Measurements from ENCODE around the gene IVNS1ABP.

DNA sequence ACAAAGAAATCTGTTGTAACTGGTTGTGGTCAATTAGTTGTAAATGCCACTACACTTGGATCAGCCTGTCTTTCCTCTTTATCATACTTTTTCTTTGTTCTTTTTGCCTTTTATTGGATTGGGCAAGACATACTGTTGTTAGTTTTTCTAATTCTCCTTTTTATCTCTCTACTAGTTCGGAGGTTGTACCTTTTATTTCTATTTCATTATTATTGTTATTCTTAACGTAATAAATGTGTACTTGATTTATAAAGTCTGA lies 59.2 kb downstream of the IVNS1ABP start:
- TF ChIP-seq CTCF (IDR thresholded peaks at IDR 0.05) (no peak), EP300 (IDR thresholded peaks at IDR 0.05) (no peak)
